Body of pancreas (tissue), 4 donors: ENCODE measurements around the gene PDLIM1.

Source experiments
- POLR2A ChIP-seq, 3 donors: fragments of 450-650 bp; IDR thresholded peaks; one replicate each; pipeline ENCODE4 v1.6.1; 2016; ENCODE audit warnings: antibody characterized with exemption in 3 of 3, mild to moderate bottlenecking in 2 of 3
- TF ChIP-seq, protein P1 (sequence below), 7 experiments: fragments of 450-650 bp in 4 of 7; fragments of 200-600 bp in 3 of 7; sonication (generic) in 3 of 7; IDR thresholded peaks; one replicate each; pipeline ENCODE4 v1.5.1; 2016 to 2019; ENCODE audit warnings: antibody characterized with exemption in 7 of 7

DNA sequence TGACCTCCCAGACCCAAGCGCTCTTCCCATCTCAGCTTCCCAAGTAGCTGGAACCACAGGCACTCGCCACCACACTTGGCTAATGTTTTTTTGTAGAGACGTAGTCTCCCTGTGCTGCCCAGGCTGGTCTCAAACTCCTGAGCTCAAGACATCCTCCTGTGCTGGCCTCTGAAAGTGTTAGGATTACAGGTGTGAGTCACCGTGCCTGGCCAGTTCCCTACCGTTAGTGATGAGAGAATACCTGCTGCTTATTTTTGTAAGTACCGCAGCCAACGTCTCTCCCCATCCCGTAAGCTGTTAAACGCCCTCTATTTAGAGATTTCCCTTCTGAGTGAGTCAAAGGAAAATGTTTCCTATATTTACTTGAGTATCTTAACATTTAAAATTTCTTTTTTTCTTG lies 38.5 kb upstream of the PDLIM1 start:
- TF ChIP-seq, protein P1, sequence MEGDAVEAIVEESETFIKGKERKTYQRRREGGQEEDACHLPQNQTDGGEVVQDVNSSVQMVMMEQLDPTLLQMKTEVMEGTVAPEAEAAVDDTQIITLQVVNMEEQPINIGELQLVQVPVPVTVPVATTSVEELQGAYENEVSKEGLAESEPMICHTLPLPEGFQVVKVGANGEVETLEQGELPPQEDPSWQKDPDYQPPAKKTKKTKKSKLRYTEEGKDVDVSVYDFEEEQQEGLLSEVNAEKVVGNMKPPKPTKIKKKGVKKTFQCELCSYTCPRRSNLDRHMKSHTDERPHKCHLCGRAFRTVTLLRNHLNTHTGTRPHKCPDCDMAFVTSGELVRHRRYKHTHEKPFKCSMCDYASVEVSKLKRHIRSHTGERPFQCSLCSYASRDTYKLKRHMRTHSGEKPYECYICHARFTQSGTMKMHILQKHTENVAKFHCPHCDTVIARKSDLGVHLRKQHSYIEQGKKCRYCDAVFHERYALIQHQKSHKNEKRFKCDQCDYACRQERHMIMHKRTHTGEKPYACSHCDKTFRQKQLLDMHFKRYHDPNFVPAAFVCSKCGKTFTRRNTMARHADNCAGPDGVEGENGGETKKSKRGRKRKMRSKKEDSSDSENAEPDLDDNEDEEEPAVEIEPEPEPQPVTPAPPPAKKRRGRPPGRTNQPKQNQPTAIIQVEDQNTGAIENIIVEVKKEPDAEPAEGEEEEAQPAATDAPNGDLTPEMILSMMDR (IDR thresholded peaks at IDR 0.05), result no peak
- no peak for TF ChIP-seq POLR2A (IDR thresholded peaks at IDR 0.05)
